SJSA1 (cell line): Measurements from ENCODE around the gene SARS1. TPM values are rescaled to one million over a fixed set of nuclear protein-coding genes. Genes with fewer than 3 reads are reported as not detected.

Source experiments
- DNase-seq, 2 experiments: peaks; one replicate each; pipeline ENCODE4 v3.0.0-alpha.2; 2015 to 2020; ENCODE audit warnings: low spot score in 2 of 2, low read depth in 1 of 2
- H3K27ac ChIP-seq: fragments of 250-450 bp; sonication (Bioruptor Pico); 2 replicates; pipeline ENCODE4 v1.5.1; 2020; ENCODE audit warnings: mild to moderate bottlenecking, moderate library complexity
- H3K27me3 ChIP-seq: fragments of 250-450 bp; sonication (Bioruptor Pico); replicated peaks from 2 replicates; pipeline ENCODE4 v1.5.1; 2020; ENCODE audit warnings: mild to moderate bottlenecking, moderate library complexity
- H3K36me3 ChIP-seq: fragments of 250-450 bp; sonication (Bioruptor Pico); 2 replicates; pipeline ENCODE4 v1.5.1; 2020; ENCODE audit warnings: mild to moderate bottlenecking
- H3K4me1 ChIP-seq: fragments of 250-450 bp; sonication (Bioruptor Pico); replicated peaks from 2 replicates; pipeline ENCODE4 v1.6.1; 2021; ENCODE audit warnings: mild to moderate bottlenecking
- H3K4me3 ChIP-seq: fragments of 250-450 bp; sonication (Bioruptor Pico); 2 replicates; pipeline ENCODE4 v1.5.1; 2020; ENCODE audit warnings: mild to moderate bottlenecking
- H3K9me3 ChIP-seq: fragments of 250-450 bp; sonication (Bioruptor Pico); replicated peaks from 2 replicates; pipeline ENCODE4 v1.5.1; 2020; ENCODE audit warnings: mild to moderate bottlenecking
- total RNA-seq: library from RNA; depleted of rRNA; stranded (reverse); fragments of >200 nt; shearing (Covaris generic); gene quantifications from 2 replicates; pipeline ENCODE4 v1.2.3, GENCODE V29; 2014

Gene SARS1
- total RNA-seq, 1 experiment from 2014 or later, result 252 TPM

DNA sequence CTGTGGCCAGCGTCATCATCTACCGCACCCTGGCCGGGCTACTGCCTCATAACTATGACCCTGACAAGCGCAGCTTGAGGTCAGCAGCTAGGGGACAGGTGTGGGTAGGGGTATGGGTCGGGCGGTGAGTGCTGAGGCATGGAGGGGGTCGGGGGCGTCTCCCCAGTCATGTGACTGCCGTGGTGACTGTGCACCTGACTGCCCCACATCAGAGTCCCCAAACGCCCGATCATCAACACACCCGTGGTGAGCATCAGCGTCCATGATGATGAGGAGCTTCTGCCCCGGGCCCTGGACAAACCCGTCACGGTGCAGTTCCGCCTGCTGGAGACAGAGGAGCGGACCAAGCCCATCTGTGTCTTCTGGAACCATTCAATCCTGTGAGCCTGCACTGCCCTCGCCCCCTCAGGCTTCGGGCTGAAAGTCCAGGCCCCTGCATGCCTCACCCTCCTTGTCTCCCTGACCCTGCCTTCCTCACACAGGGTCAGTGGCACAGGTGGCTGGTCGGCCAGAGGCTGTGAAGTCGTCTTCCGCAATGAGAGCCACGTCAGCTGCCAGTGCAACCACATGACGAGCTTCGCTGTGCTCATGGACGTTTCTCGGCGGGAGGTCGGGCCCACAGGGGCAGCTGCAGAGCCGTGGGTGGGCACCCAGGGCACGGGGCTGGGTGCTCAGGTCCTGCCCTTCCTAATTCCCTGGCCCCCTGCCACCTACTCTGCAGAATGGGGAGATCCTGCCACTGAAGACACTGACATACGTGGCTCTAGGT is 55.7 kb downstream of the SARS1 start:
- Histone ChIP-seq H3K4me1 (peaks cover 2% of the 10 kb centered on the region), H3K27me3 (no peaks in the 10 kb centered on the region), H3K36me3 (no peaks in the 10 kb centered on the region; the same call in 1 of the 2 replicates), H3K4me3 (no peak overlapping the region), H3K9me3 (no peaks in the 10 kb centered on the region), H3K27ac (no peak overlapping the region)
- peak in 1 of 2 experiments; percentile 42 for DNase-seq

DNA sequence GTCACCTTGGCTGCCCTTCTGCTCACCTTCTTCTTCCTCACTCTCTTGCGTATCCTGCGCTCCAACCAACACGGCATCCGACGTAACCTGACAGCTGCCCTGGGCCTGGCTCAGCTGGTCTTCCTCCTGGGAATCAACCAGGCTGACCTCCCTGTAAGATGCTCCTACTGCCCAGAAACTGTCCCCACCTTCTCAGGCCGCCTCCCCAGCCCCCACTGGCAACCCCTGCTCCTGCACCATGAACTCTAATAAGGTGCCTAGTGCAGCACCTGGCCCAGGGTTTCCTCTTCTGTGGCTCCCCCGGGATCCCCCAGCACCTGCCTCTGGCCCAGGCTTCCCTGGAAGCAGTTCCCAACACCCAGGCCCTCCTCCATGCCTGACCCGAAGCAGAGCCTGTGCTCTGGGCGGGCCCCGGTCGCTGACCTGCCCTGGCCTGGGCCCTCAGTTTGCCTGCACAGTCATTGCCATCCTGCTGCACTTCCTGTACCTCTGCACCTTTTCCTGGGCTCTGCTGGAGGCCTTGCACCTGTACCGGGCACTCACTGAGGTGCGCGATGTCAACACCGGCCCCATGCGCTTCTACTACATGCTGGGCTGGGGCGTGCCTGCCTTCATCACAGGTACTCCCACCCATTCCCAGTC is 56.4 kb downstream of the SARS1 start:
- DNase-seq, result peak in 1 of 2 experiments; percentile 36
- no peak overlapping the region for H3K4me3 ChIP-seq
- no peaks in the 10 kb centered on the region for H3K27me3 ChIP-seq
- H3K4me1 ChIP-seq, result peaks cover 9% of the 10 kb centered on the region
- H3K27ac ChIP-seq, result no peak overlapping the region
- H3K9me3 ChIP-seq, result no peaks in the 10 kb centered on the region
- H3K36me3 ChIP-seq, result no peaks in the 10 kb centered on the region; the same call in 1 of the 2 replicates

DNA sequence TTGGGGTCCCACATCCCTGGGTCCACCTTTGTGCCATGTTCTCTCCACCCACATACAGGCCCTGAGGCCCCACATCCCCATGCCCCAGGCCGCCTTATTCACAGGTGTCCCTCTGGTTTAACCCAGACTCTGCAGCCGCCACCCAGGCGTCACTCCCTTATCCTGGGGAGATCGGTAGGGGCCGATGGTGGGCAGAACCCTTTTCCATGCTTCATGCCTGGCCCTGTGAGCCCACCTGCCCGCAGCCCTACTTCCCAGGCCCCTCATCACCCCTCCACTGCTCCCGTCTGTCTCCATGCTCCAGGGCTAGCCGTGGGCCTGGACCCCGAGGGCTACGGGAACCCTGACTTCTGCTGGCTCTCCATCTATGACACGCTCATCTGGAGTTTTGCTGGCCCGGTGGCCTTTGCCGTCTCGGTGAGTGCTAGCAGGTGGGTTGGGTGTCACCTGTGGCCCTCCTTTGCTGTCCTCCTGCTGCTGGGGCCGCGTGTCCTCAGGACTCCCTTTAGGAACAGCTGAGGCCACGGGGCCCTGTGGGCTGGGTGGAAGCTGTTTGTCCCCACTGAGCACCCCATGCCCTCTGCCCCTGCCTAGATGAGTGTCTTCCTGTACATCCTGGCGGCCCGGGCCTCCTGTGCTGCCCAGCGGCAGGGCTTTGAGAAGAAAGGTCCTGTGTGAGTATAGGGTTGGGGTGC is 57.1 kb downstream of the SARS1 start:
- no peaks in the 10 kb centered on the region for H3K27me3 ChIP-seq
- peak in 1 of 2 experiments; percentile 45 for DNase-seq
- no peak overlapping the region for H3K4me3 ChIP-seq
- H3K4me1 ChIP-seq, result peaks cover 16% of the 10 kb centered on the region
- H3K9me3 ChIP-seq, result no peaks in the 10 kb centered on the region
- H3K27ac ChIP-seq, result no peak overlapping the region
- no peaks in the 10 kb centered on the region; the same call in 1 of the 2 replicates for H3K36me3 ChIP-seq

DNA sequence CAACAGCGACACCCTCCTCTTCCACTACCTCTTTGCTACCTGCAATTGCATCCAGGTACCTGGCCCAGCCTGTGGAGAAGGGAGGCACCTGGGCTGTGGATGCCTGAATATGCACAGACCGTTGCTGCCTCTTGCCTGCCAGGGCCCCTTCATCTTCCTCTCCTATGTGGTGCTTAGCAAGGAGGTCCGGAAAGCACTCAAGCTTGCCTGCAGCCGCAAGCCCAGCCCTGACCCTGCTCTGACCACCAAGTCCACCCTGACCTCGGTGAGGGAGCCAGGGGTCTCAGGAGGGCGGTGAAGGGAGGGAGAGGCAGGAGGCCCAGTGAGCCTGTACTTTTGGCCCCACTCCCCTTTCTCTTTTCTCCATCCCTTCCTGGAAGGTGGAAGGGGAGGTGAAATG is 57.7 kb downstream of the SARS1 start:
- DNase-seq, result peak in 1 of 2 experiments; percentile 35
- H3K36me3 ChIP-seq, result no peaks in the 10 kb centered on the region; the same call in 1 of the 2 replicates
- H3K27ac ChIP-seq, result no peak overlapping the region
- H3K4me3 ChIP-seq, result no peak overlapping the region
- peaks cover 23% of the 10 kb centered on the region for H3K4me1 ChIP-seq
- no peaks in the 10 kb centered on the region for H3K9me3 ChIP-seq
- no peaks in the 10 kb centered on the region for H3K27me3 ChIP-seq

DNA sequence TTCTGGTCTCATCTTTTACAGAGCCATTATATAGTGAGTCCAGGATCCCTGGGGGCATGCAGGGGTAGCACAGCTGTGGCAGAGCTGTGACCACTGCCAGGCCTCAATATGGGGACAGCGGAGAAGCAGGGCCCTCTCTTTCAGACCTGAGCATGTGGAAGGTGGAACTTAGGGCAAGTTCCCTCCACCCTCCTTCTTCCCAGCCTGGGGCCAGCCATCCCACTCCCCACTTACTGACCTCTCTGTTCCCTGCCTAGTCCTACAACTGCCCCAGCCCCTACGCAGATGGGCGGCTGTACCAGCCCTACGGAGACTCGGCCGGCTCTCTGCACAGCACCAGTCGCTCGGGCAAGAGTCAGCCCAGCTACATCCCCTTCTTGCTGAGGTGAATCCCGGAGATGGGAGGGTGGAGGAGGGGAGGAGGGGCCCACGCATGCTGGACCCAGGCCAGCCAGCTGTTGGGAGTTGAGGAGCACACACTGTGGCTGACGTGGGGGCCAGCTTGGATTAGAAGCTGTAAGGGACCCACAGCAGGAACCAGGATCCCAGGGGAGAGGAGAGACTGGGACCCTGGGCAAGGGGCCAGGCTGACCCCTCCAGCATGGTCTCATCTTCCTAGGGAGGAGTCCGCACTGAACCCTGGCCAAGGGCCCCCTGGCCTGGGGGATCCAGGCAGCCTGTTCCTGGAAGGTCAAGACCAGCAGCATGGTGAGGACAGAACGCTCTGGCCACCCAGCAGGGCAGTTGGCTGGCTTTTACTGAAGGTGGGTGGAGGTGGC is 58.5 kb downstream of the SARS1 start:
- peak in 1 of 2 experiments; percentile 36 for DNase-seq

DNA sequence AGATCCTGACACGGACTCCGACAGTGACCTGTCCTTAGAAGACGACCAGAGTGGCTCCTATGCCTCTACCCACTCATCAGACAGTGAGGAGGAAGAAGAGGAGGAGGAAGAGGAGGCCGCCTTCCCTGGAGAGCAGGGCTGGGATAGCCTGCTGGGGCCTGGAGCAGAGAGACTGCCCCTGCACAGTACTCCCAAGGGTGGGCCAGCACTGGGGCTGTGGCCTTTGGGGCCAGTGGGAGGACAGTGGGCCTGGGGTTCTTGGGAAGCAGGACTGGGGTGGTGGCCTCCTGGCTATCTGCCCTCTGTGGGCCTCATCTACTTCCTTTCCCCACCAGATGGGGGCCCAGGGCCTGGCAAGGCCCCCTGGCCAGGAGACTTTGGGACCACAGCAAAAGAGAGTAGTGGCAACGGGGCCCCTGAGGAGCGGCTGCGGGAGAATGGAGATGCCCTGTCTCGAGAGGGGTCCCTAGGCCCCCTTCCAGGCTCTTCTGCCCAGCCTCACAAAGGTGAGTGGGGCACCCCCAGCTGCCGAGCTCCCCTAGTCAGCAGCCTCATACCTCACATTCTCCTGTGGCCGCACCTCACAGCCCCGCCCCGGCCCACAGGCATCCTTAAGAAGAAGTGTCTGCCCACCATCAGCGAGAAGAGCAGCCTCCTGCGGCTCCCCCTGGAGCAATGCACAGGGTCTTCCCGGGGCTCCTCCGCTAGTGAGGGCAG is 59.3 kb downstream of the SARS1 start:
- Histone ChIP-seq H3K36me3 (peaks cover 9% of the 10 kb centered on the region), H3K27ac (no peak overlapping the region), H3K9me3 (no peaks in the 10 kb centered on the region), H3K27me3 (no peaks in the 10 kb centered on the region), H3K4me3 (no peak overlapping the region), H3K4me1 (peaks cover 34% of the 10 kb centered on the region)
- peak in 1 of 2 experiments; percentile 36 for DNase-seq

More for the DNA sequence above, 58.5 kb downstream of the SARS1 start:
- Histone ChIP-seq H3K9me3 (no peaks in the 10 kb centered on the region), H3K27me3 (no peaks in the 10 kb centered on the region), H3K4me1 (peaks cover 28% of the 10 kb centered on the region), H3K36me3 (peaks cover 1% of the 10 kb centered on the region), H3K27ac (no peak overlapping the region), H3K4me3 (no peak overlapping the region)

DNA sequence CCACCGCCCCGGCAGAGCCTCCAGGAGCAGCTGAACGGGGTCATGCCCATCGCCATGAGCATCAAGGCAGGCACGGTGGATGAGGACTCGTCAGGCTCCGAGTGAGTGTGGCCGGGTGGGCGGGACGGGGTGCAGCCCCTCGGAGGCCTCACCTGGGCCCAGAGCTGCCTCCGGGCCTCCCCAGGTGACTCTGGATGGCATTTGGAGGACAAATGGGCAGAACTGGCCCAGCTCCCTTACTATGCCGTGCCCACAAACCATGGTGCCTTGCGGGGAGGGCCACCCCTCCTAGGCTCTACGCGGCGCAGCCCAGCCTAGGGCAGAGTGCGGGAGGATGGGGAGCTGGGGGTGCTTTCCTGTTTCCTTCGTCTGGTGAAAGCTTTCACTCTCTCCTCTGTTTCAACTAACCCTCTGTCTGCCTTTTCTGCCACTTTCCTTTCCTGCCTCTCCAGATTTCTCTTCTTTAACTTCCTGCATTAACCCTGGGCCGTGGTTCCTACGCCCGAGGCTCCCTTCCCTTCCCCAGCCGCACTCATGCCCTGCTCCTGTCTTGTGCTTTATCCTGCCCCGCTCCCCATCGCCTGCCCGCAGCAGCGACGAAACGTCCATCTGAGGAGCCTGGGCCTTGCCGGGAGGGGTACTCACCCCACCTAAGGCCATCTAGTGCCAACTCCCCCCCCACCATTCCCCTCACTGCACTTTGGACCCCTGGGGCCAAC is 60.0 kb downstream of the SARS1 start:
- H3K36me3 ChIP-seq, result peaks cover 16% of the 10 kb centered on the region
- H3K4me1 ChIP-seq, result peaks cover 34% of the 10 kb centered on the region
- DNase-seq, result peak in 1 of 2 experiments; percentile 37
- H3K27me3 ChIP-seq, result no peaks in the 10 kb centered on the region
- H3K9me3 ChIP-seq, result no peaks in the 10 kb centered on the region
- no peak overlapping the region for H3K27ac ChIP-seq
- no peak overlapping the region for H3K4me3 ChIP-seq

DNA sequence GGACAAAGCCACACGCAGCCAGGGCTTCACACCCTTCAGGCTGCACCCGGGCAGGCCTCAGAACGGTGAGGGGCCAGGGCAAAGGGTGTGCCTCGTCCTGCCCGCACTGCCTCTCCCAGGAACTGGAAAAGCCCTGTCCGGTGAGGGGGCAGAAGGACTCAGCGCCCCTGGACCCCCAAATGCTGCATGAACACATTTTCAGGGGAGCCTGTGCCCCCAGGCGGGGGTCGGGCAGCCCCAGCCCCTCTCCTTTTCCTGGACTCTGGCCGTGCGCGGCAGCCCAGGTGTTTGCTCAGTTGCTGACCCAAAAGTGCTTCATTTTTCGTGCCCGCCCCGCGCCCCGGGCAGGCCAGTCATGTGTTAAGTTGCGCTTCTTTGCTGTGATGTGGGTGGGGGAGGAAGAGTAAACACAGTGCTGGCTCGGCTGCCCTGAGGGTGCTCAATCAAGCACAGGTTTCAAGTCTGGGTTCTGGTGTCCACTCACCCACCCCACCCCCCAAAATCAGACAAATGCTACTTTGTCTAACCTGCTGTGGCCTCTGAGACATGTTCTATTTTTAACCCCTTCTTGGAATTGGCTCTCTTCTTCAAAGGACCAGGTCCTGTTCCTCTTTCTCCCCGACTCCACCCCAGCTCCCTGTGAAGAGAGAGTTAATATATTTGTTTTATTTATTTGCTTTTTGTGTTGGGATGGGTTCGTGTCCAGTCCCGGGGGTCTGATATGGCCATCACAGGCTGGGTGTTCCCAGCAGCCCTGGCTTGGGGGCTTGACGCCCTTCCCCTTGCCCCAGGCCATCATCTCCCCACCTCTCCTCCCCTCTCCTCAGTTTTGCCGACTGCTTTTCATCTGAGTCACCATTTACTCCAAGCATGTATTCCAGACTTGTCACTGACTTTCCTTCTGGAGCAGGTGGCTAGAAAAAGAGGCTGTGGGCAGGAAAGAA is 61.1 kb downstream of the SARS1 start:
- H3K27me3 ChIP-seq, result no peaks in the 10 kb centered on the region
- DNase-seq, result peak; percentile 49 to 56
- H3K36me3 ChIP-seq, result peaks cover 23% of the 10 kb centered on the region
- H3K9me3 ChIP-seq, result no peaks in the 10 kb centered on the region
- H3K4me1 ChIP-seq, result peaks cover 34% of the 10 kb centered on the region
- H3K4me3 ChIP-seq, result no peak overlapping the region
- H3K27ac ChIP-seq, result no peak overlapping the region

DNA sequence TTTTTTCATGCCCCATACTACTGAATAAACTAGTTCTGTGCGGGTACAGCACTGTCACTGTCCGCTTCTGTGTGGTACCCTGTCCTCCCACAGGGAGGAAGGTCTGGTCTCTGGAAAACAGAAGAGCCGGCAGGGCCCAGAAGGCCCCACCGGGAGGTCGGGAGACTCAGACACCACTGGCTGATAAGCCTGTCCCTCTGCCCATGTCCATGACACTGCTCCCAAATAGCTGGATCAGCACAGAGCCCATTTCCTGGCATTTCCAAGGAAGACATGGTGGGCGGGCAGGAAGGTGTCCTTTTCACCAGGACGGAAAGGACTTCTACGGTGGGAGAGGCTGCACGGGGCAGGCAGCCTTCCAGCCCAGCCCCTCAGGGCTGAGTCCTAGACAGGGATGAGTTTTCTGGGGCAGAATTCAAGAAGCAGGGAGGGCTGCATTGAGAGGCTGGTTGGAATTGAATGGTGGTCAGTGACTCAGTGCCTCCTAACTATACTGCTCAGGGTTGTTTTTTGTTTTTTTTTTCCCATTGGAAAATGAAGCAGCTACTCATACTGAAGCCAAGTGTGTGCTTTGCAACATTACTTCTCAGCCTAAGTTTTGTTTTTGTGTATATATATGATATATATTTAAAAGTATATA is 62.1 kb downstream of the SARS1 start:
- peak; percentile 53 to 59 for DNase-seq
- H3K4me1 ChIP-seq, result peaks cover 34% of the 10 kb centered on the region
- H3K4me3 ChIP-seq, result no peak overlapping the region
- H3K36me3 ChIP-seq, result peaks cover 31% of the 10 kb centered on the region
- H3K9me3 ChIP-seq, result no peaks in the 10 kb centered on the region
- no peaks in the 10 kb centered on the region for H3K27me3 ChIP-seq
- H3K27ac ChIP-seq, result no peak overlapping the region

DNA sequence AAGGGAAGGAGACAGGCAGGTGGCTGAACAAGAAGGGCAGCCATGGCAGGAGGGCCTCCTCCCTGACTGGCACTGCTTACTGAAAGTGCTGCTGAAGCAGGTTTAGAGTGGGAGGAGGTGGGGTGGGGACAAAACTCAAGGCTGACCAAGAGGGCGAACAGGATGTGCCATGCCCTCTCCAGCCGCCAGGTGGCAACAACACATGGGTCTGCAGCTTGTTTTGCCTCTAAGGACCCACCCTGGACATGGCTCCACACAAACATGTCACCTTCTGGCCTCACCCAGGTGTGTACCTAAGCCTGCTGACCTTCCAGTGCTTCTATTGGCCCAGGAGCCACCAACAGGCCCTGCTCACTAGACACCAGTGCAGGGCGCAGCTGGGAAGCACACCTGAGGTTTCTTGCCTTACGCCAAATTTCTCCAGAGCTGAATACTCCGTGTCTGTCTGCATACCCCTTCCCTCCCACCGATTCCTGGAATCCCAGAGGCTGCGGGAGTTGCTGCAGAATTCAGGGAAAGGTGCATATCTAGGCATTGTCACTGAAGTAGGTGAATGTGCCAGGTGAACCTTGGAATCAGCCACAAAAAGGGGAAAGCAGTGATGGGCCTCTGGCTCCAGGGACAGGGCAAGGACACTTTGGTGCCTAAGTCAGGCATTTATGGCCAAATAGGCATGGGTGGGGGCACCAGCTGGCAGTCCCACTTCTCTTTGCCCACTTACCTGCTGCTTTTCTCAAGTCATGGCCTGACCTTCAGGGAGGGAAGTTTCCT is 63.9 kb downstream of the SARS1 start:
- peaks cover 47% of the 10 kb centered on the region for H3K4me1 ChIP-seq
- DNase-seq, result peak; percentile 62 to 77
- H3K27ac ChIP-seq, result no peak overlapping the region
- no peak overlapping the region for H3K4me3 ChIP-seq
- H3K27me3 ChIP-seq, result no peaks in the 10 kb centered on the region
- peaks cover 45% of the 10 kb centered on the region for H3K36me3 ChIP-seq
- H3K9me3 ChIP-seq, result no peaks in the 10 kb centered on the region
